GM12864 (cell line): Measurements from ENCODE around the gene PLEKHA8.
A peak's percentile ranks its signal among the peaks of the same experiment; 100 is the strongest.

ENCODE experiments used
- DNase-seq: peaks from one replicate; pipeline ENCODE4 v3.0.0-alpha.2; 2011; ENCODE audit warnings: low read depth
- H3K4me3 ChIP-seq: 2 replicates; pipeline ENCODE4 v1.5.1; 2011; ENCODE audit warnings: mild to moderate bottlenecking, low read depth, low read length, control low read depth
- TF ChIP-seq, protein P1 (sequence below): IDR thresholded peaks from 2 replicates; pipeline ENCODE4 v1.5.1; 2011; ENCODE audit warnings: low read depth, mild to moderate bottlenecking, moderate library complexity, low read length, control low read depth, inconsistent platforms; ENCODE audit errors: missing control alignments

Gene PLEKHA8, protein sequence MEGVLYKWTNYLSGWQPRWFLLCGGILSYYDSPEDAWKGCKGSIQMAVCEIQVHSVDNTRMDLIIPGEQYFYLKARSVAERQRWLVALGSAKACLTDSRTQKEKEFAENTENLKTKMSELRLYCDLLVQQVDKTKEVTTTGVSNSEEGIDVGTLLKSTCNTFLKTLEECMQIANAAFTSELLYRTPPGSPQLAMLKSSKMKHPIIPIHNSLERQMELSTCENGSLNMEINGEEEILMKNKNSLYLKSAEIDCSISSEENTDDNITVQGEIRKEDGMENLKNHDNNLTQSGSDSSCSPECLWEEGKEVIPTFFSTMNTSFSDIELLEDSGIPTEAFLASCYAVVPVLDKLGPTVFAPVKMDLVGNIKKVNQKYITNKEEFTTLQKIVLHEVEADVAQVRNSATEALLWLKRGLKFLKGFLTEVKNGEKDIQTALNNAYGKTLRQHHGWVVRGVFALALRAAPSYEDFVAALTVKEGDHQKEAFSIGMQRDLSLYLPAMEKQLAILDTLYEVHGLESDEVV

DNA sequence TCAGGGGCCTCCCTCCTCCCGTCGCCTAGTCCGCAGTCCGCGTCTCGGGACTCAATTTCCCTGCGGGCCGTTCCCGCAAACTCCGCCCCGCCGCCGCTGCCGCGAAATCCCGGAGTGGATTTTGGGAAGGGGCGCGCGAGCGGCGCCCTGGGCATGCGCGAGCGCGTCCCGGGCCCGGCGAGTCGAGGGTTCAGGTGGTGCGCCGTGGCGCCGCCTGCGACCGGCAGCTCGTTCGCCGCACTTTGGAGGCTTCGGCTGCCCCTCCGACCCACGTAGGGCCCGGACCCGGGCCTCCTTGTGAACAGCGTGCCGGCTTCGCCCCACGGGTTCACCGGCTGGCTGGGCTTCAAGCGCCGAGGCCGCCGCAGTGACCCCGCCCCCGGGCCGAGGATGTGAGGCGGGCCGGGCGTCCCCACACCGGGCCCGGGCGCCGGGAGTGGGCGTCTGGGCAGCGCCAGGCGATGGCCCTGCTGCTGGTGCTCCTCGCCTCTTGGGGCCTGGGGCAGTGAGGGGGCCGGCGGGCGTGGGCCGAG is at the start of gene PLEKHA8:
PLEKHA8 (plus strand) TSS at position 197 of the 533 bp plus-strand sequence. CDS start 351 bp downstream, outside the sequence.
- peak; percentile 73 for DNase-seq
- H3K4me3 ChIP-seq, result peak within 1 kb of the TSS; percentile 93
- TF ChIP-seq, protein P1, sequence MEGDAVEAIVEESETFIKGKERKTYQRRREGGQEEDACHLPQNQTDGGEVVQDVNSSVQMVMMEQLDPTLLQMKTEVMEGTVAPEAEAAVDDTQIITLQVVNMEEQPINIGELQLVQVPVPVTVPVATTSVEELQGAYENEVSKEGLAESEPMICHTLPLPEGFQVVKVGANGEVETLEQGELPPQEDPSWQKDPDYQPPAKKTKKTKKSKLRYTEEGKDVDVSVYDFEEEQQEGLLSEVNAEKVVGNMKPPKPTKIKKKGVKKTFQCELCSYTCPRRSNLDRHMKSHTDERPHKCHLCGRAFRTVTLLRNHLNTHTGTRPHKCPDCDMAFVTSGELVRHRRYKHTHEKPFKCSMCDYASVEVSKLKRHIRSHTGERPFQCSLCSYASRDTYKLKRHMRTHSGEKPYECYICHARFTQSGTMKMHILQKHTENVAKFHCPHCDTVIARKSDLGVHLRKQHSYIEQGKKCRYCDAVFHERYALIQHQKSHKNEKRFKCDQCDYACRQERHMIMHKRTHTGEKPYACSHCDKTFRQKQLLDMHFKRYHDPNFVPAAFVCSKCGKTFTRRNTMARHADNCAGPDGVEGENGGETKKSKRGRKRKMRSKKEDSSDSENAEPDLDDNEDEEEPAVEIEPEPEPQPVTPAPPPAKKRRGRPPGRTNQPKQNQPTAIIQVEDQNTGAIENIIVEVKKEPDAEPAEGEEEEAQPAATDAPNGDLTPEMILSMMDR, result no peak

DNA sequence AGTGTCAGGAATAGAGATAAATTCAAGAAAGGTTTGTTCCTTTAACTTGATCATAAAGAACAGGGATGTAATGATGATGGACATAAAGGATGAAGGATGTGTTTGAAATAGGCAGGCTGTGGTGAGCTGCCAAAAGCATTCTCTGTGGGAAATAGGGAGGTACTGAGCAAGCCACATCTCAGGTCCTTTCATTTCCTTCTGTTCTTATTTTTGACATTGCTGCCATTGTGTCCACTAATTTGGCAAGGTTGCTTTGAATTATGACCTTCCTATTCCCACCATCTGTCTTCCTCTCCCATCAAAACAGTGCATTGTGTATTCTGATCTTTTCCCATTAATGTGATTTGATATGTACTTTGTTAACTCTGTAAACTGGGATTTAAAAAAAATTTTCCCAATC is 48.1 kb upstream of the PLEKHA8 start:
- TF ChIP-seq, protein P1, result no peak
- no peak for DNase-seq
- no peak overlapping the region for H3K4me3 ChIP-seq

DNA sequence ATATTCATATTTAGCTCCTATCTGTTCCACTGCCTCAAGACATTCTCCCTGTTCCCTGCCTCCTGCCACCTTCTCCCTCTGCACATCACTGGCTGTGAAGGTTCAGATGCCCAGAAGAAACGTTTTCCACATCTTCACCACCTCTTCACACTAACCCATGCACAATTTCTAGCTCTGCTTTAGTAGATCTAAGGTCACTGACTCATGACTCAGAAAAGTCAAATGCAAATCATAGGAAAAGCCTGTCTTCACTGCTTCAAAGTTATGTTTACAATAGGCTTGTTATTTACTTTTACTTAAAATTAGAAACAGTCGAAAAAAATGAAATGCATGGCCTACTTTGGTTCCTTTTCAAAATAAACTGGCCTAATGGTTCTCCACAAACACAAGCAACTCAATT is 41.1 kb upstream of the PLEKHA8 start:
- TF ChIP-seq, protein P1, result no peak
- H3K4me3 ChIP-seq, result peak overlapping the region; percentile 9; the same call in 1 of the 2 replicates
- DNase-seq, result no peak

DNA sequence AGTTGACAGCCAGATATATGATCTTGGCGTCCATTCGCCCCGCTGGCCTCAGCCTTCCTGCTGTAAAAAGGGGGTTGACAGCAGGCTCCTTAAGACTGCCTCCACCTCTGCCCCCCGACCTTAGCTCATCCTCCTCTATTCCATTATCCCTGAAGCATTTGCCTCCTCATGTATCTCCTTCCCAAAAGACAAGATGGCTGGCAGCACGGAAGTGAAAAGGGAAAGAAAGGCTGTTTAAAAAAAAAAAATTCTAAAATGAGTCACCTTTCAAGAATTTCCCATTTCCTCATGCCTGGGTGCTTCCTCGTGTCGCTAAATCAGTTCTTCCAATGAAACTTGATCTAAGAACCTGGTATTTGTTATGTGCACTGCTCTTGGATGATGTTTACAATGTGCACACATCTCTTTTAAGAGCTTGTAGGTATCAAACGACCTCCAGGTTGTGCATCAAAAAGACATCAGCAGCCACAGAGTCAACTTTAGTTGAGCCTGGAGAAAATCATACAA is 40.3 kb upstream of the PLEKHA8 start:
- TF ChIP-seq, protein P1, result no peak
- DNase-seq, result no peak
- peak overlapping the region; percentile 75 for H3K4me3 ChIP-seq

DNA sequence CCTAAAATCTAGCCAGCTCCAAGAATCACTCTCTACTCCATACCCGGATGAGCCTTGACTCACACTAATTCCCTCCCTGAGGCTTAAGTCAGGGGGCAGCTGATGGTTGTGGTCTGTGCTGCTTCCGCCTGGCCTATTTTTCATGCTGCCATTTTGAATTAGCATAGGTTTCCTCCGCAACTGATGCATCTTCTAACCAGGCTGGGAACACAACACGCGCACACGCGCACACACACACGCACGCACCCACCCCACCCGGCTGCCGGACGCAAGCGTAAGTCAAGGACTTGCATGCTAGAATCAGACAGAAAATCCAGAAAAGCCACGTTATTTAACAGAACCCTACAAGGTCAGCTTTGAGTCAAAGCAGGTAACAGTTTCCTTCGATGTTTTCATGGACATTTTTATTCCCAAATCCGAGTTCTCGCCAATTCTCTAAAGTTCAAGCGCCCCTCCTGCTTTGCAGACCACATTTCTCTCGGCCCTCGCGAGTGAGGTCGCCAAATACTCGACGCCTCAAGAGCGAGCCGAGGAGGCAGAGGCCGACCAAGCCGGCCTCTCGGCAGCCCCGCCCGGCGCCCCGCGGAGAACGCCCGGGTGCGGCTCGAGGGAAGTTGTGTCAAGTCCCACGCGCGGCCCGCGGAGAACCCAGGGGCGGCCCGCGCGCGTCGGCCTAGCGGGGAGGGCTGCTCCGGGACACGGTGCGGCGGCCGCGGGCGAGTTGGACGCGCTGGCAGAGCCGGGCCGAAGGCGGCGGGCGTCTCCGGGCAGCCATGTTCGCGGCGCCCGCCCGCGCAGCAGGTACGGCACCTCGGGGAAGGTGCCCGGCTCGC is 39.6 kb upstream of the PLEKHA8 start:
- DNase-seq, result peak; percentile 68
- TF ChIP-seq, protein P1, result no peak
- peak overlapping the region; percentile 75 for H3K4me3 ChIP-seq

DNA sequence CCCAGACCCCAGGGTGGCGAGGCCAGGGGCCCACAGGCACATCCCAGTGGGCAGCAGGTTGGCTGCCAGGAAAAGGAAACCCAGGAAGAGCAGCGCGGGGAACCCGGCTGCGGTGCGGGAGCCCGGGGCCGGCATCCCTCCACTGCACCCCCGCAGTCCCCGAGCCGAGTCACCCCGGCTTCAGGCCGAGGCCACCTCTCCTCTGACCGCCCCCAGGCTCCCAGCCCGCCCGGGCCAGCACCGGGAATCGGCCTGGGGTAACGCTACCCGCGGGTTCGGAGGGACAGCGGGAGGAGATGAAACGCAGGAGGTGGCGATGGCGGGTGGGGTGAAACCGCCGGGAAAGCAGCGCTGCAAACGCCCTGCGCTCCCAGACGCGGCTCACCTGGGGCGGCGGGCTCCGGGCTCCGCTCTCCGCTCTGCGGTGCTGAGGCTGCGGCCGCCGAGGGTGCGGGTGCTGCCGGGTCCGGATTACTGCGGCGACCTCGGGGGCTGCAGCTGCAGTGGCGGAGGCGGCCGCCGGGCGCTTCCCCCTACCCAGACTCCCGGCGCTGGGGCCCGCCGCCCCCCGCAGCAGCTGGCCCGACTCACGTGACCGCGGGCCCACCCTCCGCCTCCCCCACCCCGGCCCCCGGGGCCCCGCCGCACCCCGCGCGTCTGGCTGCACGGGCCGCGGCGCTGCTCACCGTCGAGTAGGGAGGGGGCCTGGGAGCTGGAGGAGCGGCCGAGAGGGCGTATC is 38.8 kb upstream of the PLEKHA8 start, which contains the start of gene SCRN1:
SCRN1 (minus strand) TSS at position 545 of the 739 bp plus-strand sequence. CDS start 20,734 bp downstream, outside the sequence.
- TF ChIP-seq, protein P1, result no peak
- DNase-seq, result no peak
- peak within 1 kb of the TSS; percentile 75 for H3K4me3 ChIP-seq
